Subcutaneous adipose tissue (tissue), 4 donors: ENCODE results near the gene PIK3C2G. TPM values are rescaled to one million over a fixed set of nuclear protein-coding genes. Genes with fewer than 3 reads are reported as not detected.

Experiments
- total RNA-seq, 4 donors: library from RNA; depleted of rRNA; stranded (reverse); fragments of >200 nt; gene quantifications; one replicate each; pipeline ENCODE4 v1.1.0, GENCODE V29; 2016
- TF ChIP-seq, protein P1 (sequence below): fragments of 450-650 bp; IDR thresholded peaks from one replicate; pipeline ENCODE4 v1.5.1; 2016; ENCODE audit warnings: low read depth, mild to moderate bottlenecking, control low read depth, antibody characterized with exemption, moderate library complexity

Gene PIK3C2G
- total RNA-seq, 4 donors from 2014 or later, result 0.19 to 0.22 TPM; not detected in 2

DNA sequence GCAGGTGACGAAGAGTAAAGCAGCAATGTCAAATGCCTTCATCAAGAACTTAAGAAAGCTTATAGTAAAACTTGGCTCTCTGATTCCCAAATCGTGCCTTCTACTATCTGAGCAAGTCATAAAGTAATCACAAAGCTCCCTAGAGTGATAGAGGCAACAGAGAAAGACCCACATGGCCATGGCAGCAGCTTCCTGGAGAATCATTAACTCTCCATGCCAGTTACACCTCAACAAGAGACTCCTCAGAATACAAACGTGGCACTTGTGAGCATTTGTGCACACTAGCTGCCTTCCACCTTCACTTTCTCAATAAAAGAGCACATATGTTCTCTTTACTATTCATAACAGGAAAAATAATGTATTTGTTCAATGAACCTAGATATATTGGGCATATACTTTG lies 428.5 kb downstream of the PIK3C2G start:
- TF ChIP-seq, protein P1, sequence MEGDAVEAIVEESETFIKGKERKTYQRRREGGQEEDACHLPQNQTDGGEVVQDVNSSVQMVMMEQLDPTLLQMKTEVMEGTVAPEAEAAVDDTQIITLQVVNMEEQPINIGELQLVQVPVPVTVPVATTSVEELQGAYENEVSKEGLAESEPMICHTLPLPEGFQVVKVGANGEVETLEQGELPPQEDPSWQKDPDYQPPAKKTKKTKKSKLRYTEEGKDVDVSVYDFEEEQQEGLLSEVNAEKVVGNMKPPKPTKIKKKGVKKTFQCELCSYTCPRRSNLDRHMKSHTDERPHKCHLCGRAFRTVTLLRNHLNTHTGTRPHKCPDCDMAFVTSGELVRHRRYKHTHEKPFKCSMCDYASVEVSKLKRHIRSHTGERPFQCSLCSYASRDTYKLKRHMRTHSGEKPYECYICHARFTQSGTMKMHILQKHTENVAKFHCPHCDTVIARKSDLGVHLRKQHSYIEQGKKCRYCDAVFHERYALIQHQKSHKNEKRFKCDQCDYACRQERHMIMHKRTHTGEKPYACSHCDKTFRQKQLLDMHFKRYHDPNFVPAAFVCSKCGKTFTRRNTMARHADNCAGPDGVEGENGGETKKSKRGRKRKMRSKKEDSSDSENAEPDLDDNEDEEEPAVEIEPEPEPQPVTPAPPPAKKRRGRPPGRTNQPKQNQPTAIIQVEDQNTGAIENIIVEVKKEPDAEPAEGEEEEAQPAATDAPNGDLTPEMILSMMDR, result no peak

DNA sequence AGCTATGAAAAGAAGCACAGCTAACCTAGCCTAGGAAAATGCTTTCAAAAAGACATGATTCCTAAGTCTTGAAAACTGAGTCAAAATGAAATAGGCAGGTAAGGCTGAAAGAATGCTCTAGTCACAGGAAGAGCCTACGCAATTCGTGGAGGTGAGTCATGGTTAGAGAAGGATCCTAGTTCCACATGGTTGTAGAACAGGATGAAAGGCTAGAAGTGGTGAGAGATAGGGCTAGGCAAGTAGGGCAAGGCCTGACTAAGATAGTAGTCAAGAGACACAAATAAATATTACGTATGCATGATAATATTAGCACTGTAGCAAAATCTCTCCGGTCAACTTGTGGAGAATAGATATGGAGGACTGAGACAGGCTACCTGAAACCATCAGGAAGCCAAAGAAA lies 429.3 kb downstream of the PIK3C2G start:
- TF ChIP-seq, protein P1, result no peak

DNA sequence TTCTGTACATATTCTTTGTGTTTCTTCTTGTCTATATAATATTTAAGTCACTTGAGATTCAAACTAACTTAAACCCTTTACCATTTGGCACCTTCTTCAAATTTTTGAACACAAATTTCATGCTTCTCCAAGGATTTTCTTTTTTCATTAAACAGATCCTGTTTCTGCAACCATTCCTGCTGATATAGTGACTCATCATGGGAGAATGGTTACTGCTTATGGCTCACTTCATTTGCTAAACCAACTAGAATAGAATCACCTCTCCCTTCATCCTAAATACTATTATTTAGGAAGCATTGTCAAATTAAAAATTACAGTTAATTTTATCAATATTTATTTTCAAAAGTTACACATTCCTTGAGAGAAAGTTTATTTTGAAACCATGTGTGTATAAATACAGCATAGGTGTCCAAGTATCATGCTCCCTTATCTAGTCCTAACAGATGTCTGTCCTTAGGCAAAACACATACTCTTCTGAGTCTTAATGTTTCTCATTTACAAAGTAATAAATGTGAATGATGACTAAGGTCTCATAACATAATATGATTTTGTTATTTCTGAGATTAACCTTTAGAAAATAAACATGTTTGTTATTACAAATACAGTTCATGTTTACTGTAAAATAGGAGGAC lies 435.8 kb downstream of the PIK3C2G start:
- TF ChIP-seq, protein P1, result no peak

Other genes starting within 250 kb of the PIK3C2G start
- 1 to 10 TPM; 1.3 to 5.3 (median 3.0) TPM for gene RERGL, start 171.3 kb upstream of the PIK3C2G start, total RNA-seq